Coronary artery (tissue), 2 donors: ENCODE data around the gene HES1.

ENCODE experiments used
- DNase-seq: peaks from one replicate; pipeline ENCODE4 v3.0.0-alpha.2; 2017; ENCODE audit warnings: low spot score
- H3K27ac ChIP-seq, 2 donors: fragments of 200-600 bp; sonication (generic); one replicate each; pipeline ENCODE4 v1.5.1; 2016 to 2019
- H3K4me3 ChIP-seq: fragments of 200-600 bp; sonication (generic); 2 replicates; pipeline ENCODE4 v1.5.1; 2016; ENCODE audit warnings: mild to moderate bottlenecking, moderate library complexity
- CTCF ChIP-seq: fragments of 200-600 bp; sonication (generic); IDR thresholded peaks from one replicate; pipeline ENCODE4 v1.5.1; 2019; ENCODE audit warnings: antibody characterized with exemption

HES1 gene

GRCh38 chr3:194180570-194180969, 44.6 kb downstream of the HES1 start:
- DNase-seq = no peak
- no peak for TF ChIP-seq CTCF
- no peak overlapping the region for H3K4me3 ChIP-seq
- no peak overlapping the region for H3K27ac ChIP-seq

DNA sequence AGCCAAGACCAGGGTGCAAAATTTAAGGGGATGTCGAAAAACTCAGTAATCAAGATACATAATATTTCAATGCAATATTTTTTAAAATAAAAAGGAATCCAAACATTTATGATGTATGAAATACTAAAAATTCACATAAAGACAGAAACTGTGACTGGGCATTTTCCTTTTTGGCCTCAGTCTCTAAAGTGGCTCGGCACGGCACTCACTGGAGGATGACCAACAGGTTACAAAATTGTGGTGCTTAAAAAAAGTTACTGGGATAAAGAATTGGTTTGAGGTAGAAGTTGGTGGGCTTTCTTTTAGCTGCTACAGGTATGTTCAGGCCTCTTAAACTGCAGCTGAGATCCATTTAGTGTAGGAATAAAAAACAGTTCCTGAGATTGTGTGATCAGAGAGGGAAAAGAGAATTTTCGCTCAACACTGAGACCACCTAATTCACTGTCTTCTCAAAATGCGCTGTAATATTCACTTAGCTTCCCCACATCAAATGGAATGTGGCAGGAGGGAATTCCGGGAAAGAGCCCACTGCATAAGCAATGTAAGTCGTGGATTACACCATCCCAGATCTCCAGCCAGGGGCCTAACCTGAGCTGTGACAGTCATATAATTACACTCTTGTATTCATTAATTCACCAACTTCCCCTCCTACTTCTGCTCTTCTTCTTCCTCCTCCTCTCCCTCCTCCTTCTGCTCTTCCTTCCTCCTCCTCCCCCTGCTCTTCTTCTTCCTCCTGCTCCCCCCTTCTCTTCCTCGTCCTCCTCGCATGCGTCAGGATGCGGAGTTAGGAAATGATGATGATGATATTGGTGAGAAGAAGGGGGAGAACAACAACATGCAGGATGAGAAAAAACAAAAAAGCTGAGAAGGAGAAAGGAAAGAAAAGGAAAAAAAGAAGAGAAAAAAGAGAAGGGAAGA, 45.9 kb downstream of the HES1 start:
- TF ChIP-seq CTCF = no peak

GRCh38 chr3:194183271-194183670, 47.3 kb downstream of the HES1 start:
- no peak for TF ChIP-seq CTCF
- H3K27ac ChIP-seq = no peak overlapping the region
- no peak overlapping the region for H3K4me3 ChIP-seq
- no peak for DNase-seq

More for the DNA sequence above, 45.9 kb downstream of the HES1 start:
- no peak for DNase-seq
- no peak overlapping the region for H3K27ac ChIP-seq
- no peak overlapping the region for H3K4me3 ChIP-seq

DNA sequence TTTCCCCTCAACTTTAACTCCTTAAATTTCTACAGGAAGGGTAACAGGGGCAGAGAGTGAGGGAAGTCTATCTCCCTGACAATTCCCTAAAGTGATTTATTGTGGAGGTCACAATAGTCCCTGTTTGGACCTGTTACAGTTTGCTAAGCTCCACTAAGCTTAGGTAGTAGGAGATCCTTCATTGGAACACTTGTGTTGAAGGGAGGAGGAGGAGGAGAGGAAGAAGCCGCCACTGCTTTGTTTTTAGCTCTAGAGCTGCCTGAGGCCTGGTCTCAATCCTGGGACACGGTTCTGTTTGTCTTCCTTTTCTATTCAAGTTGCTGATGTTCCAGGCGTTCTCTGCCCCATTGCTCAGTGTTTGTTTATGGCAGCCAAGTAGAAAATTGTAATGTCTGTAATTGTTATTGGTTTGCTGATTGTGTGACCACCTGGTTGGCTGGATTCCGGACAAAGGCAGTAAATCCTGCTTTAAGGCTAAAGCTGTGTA, 48.4 kb downstream of the HES1 start:
- no peak overlapping the region for H3K4me3 ChIP-seq
- no peak for TF ChIP-seq CTCF
- H3K27ac ChIP-seq = no peak overlapping the region
- no peak for DNase-seq

DNA sequence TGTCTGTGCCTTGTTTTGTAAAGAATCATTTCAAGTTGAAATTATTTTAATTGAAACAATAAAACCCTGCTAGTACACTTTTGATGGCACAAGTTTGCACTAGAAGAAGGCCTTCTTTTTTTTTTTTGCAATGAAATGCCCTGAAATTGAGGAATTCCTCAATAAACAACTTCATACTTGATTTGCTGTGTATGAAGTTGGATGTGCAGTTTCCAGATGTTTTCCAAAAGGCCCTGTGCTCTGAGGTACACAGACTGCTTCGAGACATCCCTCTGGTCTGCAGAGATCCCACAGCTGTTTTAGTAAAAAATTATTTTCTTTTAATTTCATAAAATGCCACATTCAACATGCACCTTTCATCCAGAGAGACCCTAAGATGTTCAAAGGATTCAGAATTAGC, 48.9 kb downstream of the HES1 start:
- Histone ChIP-seq H3K27ac (no peak overlapping the region), H3K4me3 (no peak overlapping the region)
- TF ChIP-seq CTCF = no peak
- DNase-seq = no peak

DNA sequence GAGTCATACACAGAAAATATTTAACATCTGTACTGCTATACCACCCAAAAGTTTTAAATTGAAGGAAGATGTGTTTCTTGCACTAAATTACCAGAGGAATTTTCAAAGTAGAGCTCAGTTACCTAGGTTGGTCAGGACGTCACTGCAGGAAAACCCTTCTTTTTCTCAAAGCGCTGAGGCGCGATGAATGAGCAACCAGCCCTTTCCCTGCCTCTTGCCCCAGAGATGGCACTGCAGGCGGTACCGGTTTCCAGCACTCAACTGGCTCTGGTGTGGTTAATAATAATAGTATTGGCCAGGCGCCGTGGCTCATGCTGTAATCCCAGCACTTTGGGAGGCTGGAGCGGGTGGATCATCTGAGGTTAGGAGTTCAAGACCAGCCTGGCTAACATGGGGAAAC, 49.3 kb downstream of the HES1 start:
- TF ChIP-seq CTCF = no peak
- Histone ChIP-seq H3K4me3 (no peak overlapping the region), H3K27ac (no peak overlapping the region)
- DNase-seq = no peak
